K562 treated with DMSO at 1 percent for 4 hours (cell line): ENCODE data around the gene AUTS2. TPM values are rescaled to one million over a fixed set of nuclear protein-coding genes. Genes with fewer than 3 reads are reported as not detected.

Experiments
- total RNA-seq: library from RNA; unstranded; fragments of 300-600 nt; gene quantifications from 2 replicates; pipeline ENCODE4 v1.2.3, GENCODE V29; 2022; ENCODE audit not compliant: insufficient read depth

Gene AUTS2
- total RNA-seq, result not detected in 2 replicates

DNA sequence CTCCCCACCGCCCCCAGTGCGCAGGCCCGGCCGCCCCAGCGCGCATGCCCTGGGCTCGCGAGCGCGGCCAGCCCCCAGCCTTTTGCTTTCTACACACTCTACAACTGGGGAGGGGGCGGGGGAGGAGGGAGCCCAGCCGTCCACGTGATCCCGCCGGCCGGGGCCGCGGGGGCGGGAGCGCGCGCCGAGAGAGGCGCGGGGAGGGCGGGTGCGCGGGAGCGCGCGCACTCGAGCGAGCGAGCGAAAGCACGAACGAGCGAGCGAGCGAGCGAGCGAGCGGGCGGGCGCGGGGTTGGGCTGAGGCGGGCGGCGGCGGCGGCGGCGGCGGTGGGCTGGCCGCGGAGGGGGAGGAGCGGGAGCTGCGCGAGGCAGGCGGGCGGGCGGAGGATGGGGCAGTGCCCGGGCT lies at the start of gene AUTS2:
Gene AUTS2, plus strand, starts transcription at position 395 of the 406 bp plus-strand sequence. CDS start 1,179 bp downstream, outside the sequence.

